Osteocyte (in vitro differentiated cells): ENCODE data around the gene MSN. TPM values are rescaled to one million over a fixed set of nuclear protein-coding genes. Genes with fewer than 3 reads are reported as not detected.

Source experiments
- DNase-seq: peaks from one replicate; pipeline ENCODE4 v3.0.0; 2021; ENCODE audit warnings: mixed read lengths; ENCODE audit not compliant: unreplicated experiment; ENCODE audit errors: extremely low spot score
- H3K27ac Mint-ChIP-seq: one replicate; pipeline ENCODE4 v1.8.0; 2021; ENCODE audit warnings: mild to moderate bottlenecking, mixed read lengths; ENCODE audit not compliant: unreplicated experiment
- H3K27me3 Mint-ChIP-seq: one replicate; pipeline ENCODE4 v1.8.0; 2021; ENCODE audit warnings: mixed read lengths; ENCODE audit not compliant: unreplicated experiment
- H3K36me3 Mint-ChIP-seq: one replicate; pipeline ENCODE4 v1.8.0; 2021; ENCODE audit warnings: mixed read lengths; ENCODE audit not compliant: unreplicated experiment
- H3K4me1 Mint-ChIP-seq: one replicate; pipeline ENCODE4 v1.8.0; 2021; ENCODE audit warnings: mixed read lengths; ENCODE audit not compliant: unreplicated experiment
- H3K4me3 Mint-ChIP-seq: one replicate; pipeline ENCODE4 v1.8.0; 2021; ENCODE audit warnings: mild to moderate bottlenecking, moderate library complexity, mixed read lengths; ENCODE audit not compliant: unreplicated experiment
- H3K9me3 Mint-ChIP-seq: one replicate; pipeline ENCODE4 v1.8.0; 2021; ENCODE audit warnings: mixed read lengths; ENCODE audit not compliant: unreplicated experiment
- CTCF ChIP-seq: fragments of 200-600 bp; sonication (generic); IDR thresholded peaks from 2 replicates; pipeline ENCODE4 v1.5.0; 2021; ENCODE audit warnings: antibody characterized with exemption, mild to moderate bottlenecking, moderate library complexity
- total RNA-seq: library from RNA; stranded (reverse); gene quantifications from 2 replicates; pipeline ENCODE4 v1.2.1, GENCODE V29; 2021

The MSN gene
- total RNA-seq, 1 donor from 2014 or later: 236 TPM

- TF ChIP-seq CTCF: no peak
- Mint-ChIP-seq H3K4me3 (no peak overlapping the region), H3K36me3 (no peaks in the 10 kb centered on the region), H3K27me3 (no peaks in the 10 kb centered on the region), H3K27ac (peak overlapping the region; percentile 86), H3K4me1 (peaks cover 47% of the 10 kb centered on the region), H3K9me3 (no peaks in the 10 kb centered on the region)
- DNase-seq: no peak
Observed at GRCh38 chrX:65707151-65707550, 39.7 kb downstream of the MSN start.

GRCh38 chrX:65712005-65712806, 44.8 kb downstream of the MSN start:
- Mint-ChIP-seq H3K9me3 (peaks cover 5% of the 10 kb centered on the region), H3K4me3 (no peak overlapping the region), H3K4me1 (peaks cover 18% of the 10 kb centered on the region), H3K36me3 (no peaks in the 10 kb centered on the region), H3K27ac (no peak overlapping the region), H3K27me3 (no peaks in the 10 kb centered on the region)
- TF ChIP-seq CTCF: no peak
- DNase-seq: no peak

GRCh38 chrX:65718538-65718937, 51.1 kb downstream of the MSN start:
- H3K36me3 Mint-ChIP-seq: peaks cover 8% of the 10 kb centered on the region
- H3K27me3 Mint-ChIP-seq: no peaks in the 10 kb centered on the region
- peaks cover 10% of the 10 kb centered on the region for H3K4me1 Mint-ChIP-seq
- H3K27ac Mint-ChIP-seq: no peak overlapping the region
- no peak for TF ChIP-seq CTCF
- no peak overlapping the region for H3K4me3 Mint-ChIP-seq
- DNase-seq: no peak
- H3K9me3 Mint-ChIP-seq: peaks cover 8% of the 10 kb centered on the region

- DNase-seq: no peak
- Mint-ChIP-seq H3K4me1 (peaks cover 11% of the 10 kb centered on the region), H3K27me3 (no peaks in the 10 kb centered on the region), H3K4me3 (no peak overlapping the region), H3K9me3 (peaks cover 13% of the 10 kb centered on the region), H3K27ac (no peak overlapping the region), H3K36me3 (peaks cover 14% of the 10 kb centered on the region)
- no peak for TF ChIP-seq CTCF
Observed at GRCh38 chrX:65720381-65720964, 53.0 kb downstream of the MSN start.

- H3K4me3 Mint-ChIP-seq: no peak overlapping the region
- peaks cover 7% of the 10 kb centered on the region for H3K9me3 Mint-ChIP-seq
- no peak for DNase-seq
- H3K27me3 Mint-ChIP-seq: no peaks in the 10 kb centered on the region
- TF ChIP-seq CTCF: no peak
- H3K4me1 Mint-ChIP-seq: peaks cover 11% of the 10 kb centered on the region
- H3K36me3 Mint-ChIP-seq: peaks cover 17% of the 10 kb centered on the region
- H3K27ac Mint-ChIP-seq: peak overlapping the region; percentile 76
Observed at GRCh38 chrX:65723706-65724105, 56.3 kb downstream of the MSN start.
